NCI-H1105 treated with DMSO at 0.1 percent for 48 hours (cell line): Measurements from ENCODE around the gene TIGD2.

ENCODE experiments used
- DNase-seq: peaks from one replicate; lab custom pipeline; 2025; lab: John Stamatoyannopoulos, UW

Gene TIGD2

GRCh38 chr4:89162987-89163386, 51.7 kb downstream of the TIGD2 start:
- DNase-seq, result no peak

GRCh38 chr4:89164400-89164799, 53.1 kb downstream of the TIGD2 start:
- no peak for DNase-seq
